Colon (tissue), 2 donors: ENCODE data around the gene NPM3.

ENCODE experiments used
- FAIRE-seq: peaks from 2 replicates; lab custom pipeline; 2012; peaks lifted over from hg19 to GRCh38; lab: Jason Lieb, UNC
- donor health status: control.
- donor health status: control.

The NPM3 gene

GRCh38 chr10:101782811-101783735 lies at the start of gene NPM3:
NPM3 (minus strand) TSS chr10:101783446; CDS start chr10:101783390, 56 bp downstream.
- no peak for FAIRE-seq

DNA sequence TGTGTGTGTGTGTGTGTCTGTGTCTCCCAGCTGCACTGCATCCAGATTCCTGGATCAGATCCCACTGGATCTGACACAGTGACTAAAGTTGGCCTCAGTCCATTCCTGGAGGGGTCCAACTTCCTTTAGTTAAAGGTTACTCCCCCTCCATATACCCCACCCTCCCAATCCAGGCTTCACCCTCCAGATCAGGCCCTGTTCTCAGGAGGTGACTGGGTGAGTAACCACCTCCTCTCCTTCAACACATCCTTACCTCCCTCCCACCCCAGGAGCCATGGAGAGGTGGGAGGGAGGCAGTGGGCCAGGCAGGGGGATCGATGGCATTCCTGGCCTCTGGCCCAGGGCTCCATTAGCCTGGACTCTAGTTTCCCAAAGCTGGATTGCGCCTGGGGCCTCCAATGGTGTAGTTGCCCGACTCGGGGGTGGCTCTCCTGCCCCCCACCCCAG lies 49.1 kb upstream of the NPM3 start:
- no peak for FAIRE-seq

DNA sequence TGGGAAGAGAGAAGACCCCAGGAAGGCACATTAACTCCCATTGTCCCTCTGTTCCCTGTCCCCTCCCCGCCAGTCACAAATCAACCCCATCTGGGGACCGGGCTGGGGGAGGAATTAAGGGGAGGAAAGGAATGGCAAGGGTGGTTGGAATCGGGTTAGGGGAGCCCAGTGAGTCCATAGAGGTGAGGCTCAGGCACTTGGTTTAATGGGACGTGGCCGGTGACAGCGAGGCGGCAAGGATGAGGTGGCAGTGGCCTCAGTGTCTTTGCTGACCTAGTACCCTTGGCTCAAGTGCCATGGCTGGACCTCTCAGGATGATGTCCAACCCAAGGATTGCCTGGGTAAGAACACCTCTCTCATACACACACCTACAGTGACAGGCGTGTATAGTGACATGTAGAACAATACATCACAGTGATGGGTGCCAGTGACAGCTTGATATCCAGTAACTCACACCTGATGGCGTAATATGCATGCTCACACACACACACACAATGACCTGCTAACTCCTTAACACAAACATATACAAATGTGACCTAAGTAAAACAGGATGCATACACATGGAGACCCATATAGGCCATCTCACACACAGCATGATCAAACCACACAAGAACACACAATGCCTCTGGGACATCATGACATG lies 48.0 kb upstream of the NPM3 start:
- FAIRE-seq, result no peak

GRCh38 chr10:101830322-101831168 lies 47.3 kb upstream of the NPM3 start:
- FAIRE-seq, result no peak

DNA sequence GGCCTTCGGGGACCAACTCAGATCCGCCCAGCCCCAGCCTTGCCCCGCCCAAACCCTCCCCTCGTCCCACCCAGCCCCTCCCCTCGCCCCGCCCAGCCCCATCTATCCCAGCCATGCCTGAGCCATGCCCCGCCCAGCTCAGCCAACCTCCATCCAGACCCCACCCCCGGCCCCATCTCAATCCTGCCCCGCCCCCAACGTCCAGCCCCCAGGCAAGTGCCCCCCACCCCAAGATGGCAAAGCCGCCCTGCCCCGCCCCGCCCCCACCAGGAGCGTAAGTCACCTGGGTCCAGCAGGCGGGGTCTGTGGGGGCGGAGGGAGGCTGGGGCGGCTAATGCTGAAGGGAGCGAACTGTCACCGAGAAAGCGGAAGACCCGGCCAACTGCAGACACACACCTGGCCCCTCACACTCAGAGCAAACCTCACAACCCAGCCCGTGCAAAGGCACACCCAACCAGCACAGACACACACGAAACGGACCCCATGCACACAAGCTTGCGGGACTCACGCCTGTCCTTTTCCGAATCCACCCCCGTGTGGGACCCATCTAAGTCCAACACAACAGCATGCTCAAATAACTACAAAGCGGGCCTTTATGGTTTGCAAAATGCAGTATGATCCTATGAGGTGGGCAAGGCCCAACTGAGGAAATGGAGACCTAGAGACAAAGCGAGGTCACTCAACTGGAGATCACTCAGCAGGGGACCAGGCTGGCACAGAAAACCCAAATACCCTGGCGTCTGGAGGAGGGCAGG lies 46.5 kb upstream of the NPM3 start:
- no peak for FAIRE-seq

DNA sequence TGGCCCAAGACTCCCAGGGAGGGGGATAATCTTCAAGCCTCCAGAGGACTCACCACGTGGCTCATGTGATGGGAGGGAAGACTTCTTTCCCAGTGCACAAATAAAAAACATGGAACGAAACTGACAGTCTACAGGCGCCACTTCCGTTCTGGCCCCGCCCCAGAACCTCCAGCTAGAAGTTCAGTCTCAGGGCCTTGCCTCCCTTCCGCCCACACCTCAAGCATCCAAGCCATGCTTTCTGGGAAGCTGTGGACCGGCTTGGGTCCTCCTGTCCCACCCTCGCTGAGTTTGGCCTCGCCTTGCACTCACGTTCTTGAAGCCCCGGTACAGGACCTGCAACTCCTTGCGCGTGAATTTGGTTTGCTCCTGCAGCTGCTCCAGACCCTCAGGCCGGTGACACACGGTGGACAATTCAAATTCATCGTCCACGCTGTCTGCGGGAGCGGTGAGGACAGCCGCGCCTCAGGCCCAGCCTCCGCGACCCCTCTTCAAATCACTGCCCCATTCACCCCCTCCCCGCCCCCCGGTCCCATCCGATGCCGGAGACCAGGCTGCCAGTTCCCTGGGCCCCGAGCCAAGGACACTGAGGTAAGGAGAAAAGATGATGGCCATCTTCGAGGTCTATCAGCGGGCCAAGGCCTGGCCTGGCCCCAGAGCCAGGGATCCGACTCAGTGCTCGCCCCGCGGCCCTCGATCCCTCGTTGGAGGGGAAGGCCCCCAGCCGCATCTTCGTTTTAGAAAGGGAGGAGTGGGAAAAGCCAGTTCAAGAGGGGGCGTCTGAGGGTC lies 45.7 kb upstream of the NPM3 start:
- no peak for FAIRE-seq

DNA sequence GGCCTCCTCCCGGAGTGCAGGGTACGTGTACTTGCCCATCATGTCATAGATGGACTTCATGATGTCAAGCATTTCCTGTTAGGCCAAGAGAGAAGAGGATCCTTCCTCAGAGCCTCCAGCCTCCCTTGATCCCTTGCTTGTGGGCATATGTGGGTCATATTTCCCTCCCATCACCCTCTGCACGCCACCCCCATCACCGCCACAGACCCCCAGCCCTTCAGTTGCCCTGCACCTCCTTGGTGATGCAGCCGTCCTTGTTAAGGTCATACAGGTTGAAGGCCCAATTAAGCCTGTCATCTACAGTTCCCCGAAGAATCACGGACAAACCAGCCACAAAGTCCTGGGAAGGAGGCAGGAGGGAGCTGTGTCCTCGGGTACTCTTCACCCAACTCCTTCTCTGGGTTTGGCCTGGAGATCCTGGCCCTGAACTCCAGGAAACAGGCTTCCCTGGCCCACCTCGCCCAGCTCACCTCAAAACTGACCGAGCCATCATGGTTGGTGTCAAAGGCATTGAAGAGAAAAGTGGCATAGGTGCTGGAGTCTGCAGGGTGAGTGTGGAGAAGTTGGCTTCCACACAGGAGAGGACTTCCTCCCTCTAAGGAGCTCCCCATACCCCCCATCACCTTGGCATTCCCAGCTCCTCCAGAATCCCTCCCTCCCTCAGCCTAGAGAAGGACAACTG lies 44.8 kb upstream of the NPM3 start:
- FAIRE-seq, result no peak

DNA sequence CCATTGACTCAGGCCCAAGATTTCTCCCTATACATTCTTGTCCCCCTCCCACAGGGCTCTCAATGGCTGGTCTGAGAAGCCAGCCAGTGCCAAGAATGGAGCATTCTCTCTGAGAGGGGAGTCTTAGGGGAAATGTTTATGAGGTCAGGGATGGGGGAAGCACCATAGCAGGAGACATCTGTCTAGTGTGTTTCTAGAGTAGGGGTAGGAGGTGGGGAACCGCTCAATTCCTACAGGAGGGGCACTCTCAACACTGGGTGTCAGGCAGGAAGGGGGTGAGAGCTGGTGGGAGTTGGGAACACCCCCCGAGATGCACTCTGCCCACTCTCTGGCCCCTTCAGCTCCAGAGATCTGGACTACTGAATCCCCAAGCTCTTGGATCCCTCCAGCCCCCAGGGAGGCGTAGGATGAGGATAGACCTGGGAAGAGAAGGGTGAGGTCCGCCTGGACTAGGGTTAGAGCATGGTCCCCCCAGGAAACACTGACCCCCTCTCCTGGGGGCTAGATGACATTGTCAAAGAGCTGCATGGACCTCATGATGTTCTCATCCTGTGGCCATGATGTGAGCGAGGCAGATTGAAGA lies 43.7 kb upstream of the NPM3 start:
- no peak for FAIRE-seq

DNA sequence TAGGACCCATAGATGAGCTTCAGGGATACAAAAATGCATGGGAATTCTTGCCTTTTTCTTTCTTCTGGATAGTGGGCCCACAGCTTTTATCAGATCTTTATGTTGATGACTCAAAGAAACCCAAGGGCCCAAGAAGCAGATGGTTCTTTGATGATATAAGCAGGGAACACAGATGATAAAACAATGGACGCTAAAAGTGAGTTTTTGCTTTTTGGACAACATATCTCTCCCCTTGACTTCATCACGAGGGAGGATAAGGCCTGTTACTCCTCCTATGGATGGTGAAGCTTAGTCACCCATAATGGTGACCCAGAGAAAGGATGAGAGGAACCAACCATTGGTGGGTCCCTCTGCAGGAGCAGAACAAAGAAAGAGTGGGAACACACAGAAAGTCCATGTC lies 41.5 kb upstream of the NPM3 start:
- FAIRE-seq, result no peak

DNA sequence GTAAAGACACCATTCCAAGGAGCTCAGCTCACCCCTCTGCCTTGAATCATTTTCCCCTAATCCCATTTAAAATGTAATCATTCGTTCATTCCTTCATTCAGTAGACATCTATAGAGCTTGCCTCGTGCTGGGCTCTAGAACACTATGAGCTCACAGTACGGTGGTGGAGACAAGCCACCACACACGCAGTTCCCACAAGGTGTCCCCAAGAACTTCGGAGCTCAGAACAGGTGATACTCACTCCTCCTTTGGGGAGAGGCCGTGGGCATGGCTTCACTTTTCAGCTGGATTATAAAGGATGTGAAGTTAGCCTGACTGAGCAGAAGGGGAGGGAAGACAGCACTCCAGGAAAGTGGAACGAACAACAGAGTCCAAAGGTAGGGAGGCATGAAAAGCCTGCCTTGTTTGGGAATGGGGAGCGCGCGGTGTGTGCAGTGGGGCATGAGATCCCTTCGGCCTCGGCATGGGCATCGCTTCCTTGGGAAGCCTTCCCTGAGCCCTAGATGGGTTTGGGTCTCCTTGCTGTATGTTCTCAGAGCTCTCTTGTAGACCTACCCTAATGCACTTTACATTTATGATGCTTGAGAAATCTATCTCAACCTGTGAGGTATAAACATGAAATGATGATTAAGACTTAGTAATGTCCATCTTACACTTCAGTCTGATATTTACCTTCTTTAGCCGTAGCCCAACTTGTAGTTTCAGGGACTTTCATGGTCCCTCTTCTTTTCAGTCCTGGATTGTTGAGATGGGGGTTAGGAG lies 35.8 kb upstream of the NPM3 start:
- no peak for FAIRE-seq

DNA sequence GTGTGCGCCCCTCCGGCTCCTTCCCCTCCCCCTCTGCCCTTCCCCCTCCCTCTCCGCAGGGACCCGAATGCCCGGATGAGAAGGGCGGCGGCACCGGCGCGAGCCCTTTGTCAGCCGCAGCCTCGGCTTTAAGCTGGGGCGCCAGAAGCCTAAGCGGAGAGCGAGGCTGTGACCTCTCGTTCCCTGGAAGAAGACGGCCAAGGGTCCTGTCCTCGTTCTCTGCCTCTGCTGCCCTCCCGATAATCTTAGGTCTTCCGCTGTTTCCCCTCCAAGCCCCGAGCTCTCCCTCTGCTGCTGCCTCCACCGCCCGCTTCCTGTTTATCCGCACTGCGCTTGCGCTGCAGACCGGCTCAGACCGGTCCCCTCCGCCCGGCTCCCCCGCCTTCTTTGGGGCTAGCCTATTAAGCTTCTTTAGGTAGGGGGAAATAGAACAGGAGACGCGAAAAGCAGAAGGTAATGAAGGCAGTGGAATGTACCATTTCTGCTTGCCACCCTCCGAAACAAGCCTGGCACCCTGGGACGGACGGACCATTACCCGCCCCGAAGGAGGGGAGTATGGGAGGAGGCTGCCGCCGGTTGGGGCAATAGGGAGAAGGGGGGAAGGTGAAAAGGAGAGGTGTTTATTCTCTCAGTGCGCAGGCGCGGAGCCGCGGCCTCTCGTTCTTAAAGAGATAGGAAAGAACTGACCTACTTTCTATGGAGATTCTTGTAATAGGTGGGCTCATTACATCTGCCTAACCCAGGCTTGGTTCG lies 35.0 kb upstream of the NPM3 start, which contains the start of gene OGA:
Gene OGA, minus strand, starts transcription at position 326 of the 753 bp plus-strand sequence. CDS start 422 bp downstream, outside the sequence.
- peak; percentile 88 for FAIRE-seq

DNA sequence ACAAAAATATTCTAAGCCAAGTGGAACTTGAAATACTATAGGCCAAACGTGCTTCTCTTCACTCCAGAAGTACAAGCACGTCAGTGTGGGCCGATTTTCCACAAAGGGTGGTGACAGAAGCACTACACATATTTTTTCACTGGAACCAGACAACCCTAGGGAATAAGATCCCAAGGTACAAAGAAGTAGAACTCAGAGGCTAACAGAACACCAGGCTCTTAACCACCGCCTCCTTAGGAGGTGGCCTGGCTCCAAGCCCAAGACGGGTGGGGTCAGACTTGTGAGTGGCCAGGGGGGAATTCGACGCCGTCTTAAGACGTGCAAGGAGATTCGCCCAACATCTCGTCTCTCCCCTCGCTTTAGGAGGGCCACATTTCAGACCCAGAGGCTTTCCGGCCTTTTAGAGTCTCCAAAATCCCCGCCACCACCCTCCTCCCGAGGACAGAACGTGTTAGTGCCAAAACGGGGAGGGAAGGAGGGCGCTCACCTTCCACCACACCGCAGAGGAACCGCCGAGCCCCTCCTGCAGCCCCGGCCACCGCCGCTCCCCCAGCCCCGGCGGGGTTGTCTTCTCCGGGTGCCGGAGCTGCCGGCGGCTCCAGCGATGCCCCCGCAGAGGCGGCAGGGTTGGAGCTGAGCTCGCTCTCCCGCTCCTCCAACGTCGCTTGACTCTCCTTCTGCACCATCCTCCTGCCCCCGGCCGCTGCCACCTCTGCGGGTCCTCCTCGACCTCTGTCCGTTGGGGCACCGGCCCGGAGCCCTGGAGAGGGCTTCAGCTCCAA lies 34.3 kb upstream of the NPM3 start:
- FAIRE-seq, result no peak

DNA sequence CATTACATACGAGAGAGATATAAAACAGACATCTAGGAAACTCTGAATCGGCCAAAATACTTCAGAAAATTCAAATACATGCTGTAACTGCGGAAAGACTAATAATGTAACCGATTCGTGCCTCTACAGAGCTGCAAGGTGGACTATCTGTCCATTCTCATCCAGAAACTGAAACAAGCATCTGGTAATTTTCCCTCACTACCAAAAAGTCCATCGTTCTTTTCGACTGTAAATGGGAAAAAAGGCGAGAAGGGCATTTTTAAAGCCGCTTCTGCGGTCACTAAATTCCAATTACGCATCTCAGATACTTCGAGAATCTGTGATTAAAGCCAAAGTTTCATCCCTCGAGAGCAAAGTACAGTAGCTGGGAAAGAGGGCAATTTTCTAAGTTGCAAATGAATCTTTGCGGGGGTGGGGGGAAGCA lies 33.7 kb upstream of the NPM3 start:
- no peak for FAIRE-seq

- FAIRE-seq, result no peak
Measured at GRCh38 chr10:101816376-101816775, 33.1 kb upstream of the NPM3 start.

- no peak for FAIRE-seq
Measured at GRCh38 chr10:101814466-101815071, 31.3 kb upstream of the NPM3 start.

- no peak for FAIRE-seq
Measured at GRCh38 chr10:101812606-101813005, 29.4 kb upstream of the NPM3 start.

GRCh38 chr10:101807158-101807557 lies 23.9 kb upstream of the NPM3 start:
- no peak for FAIRE-seq
